Right forelimb (tissue), 1 donor: ENCODE data around the gene CCDC177.
"Not testable (repeated sequence)": the region's sequence is repeated elsewhere in the genome, so short reads cannot be mapped to it uniquely, and the experiment has no call there.

Source experiments
- DNase-seq: peaks from one replicate; pipeline ENCODE4 v3.0.0-alpha.2; 2018

CCDC177 gene

GRCh38 chr14:69599431-69599830 lies 24.8 kb upstream of the CCDC177 start:
- not testable (repeated sequence) for DNase-seq

- no peak for DNase-seq
These were observed 20.7 kb upstream of the CCDC177 start for GRCh38 chr14:69595336-69595735.

- no peak for DNase-seq
These were observed 20.2 kb upstream of the CCDC177 start for GRCh38 chr14:69594846-69595245.

- DNase-seq = peak; percentile 92
These were observed 18.5 kb upstream of the CCDC177 start for GRCh38 chr14:69593018-69593677.

- no peak for DNase-seq
These were observed 16.6 kb upstream of the CCDC177 start for GRCh38 chr14:69591317-69591716.

- no peak for DNase-seq
These were observed 12.7 kb upstream of the CCDC177 start for GRCh38 chr14:69587389-69587788.

- no peak for DNase-seq
These were observed 11.7 kb upstream of the CCDC177 start for GRCh38 chr14:69586404-69586803.

GRCh38 chr14:69584389-69584788 lies 9.7 kb upstream of the CCDC177 start:
- no peak for DNase-seq

GRCh38 chr14:69582829-69583228 lies 8.2 kb upstream of the CCDC177 start:
- DNase-seq = no peak

GRCh38 chr14:69582212-69582611 lies 7.5 kb upstream of the CCDC177 start:
- no peak for DNase-seq

GRCh38 chr14:69581316-69581935 lies 6.8 kb upstream of the CCDC177 start:
- no peak for DNase-seq

- no peak for DNase-seq
These were observed 5.4 kb upstream of the CCDC177 start for GRCh38 chr14:69580009-69580577.

- no peak for DNase-seq
These were observed 4.8 kb upstream of the CCDC177 start for GRCh38 chr14:69579476-69579875.

GRCh38 chr14:69574954-69575295 lies 254 bp upstream of the CCDC177 start:
- DNase-seq = no peak

- peak; percentile 57 for DNase-seq
These were observed 824 bp downstream of the CCDC177 start for GRCh38 chr14:69573831-69574262.

GRCh38 chr14:69573205-69573830 lies 1.4 kb downstream of the CCDC177 start:
- DNase-seq = no peak

GRCh38 chr14:69572841-69573135 lies 1.9 kb downstream of the CCDC177 start:
- DNase-seq = no peak

GRCh38 chr14:69572030-69572840 lies 2.4 kb downstream of the CCDC177 start:
- DNase-seq = peak; percentile 55

- peak; percentile 61 for DNase-seq
These were observed 3.1 kb downstream of the CCDC177 start for GRCh38 chr14:69571449-69572029.

- DNase-seq = no peak
These were observed 3.8 kb downstream of the CCDC177 start for GRCh38 chr14:69570836-69571330.

- no peak for DNase-seq
These were observed 4.8 kb downstream of the CCDC177 start for GRCh38 chr14:69569859-69570258.

- DNase-seq = no peak
These were observed 7.1 kb downstream of the CCDC177 start for GRCh38 chr14:69567563-69567962.

GRCh38 chr14:69561893-69562292 lies 12.8 kb downstream of the CCDC177 start:
- DNase-seq = no peak
